Glomerular visceral epithelial cell (primary cell): ENCODE measurements around the gene ALK.

ENCODE experiments used
- DNase-seq: peaks from one replicate; pipeline ENCODE4 v3.0.0-alpha.2; 2016; ENCODE audit errors: extremely low spot score

Gene ALK

GRCh38 chr2:29363111-29363510 is 558.3 kb downstream of the ALK start:
- no peak for DNase-seq

- no peak for DNase-seq
These were observed 560.2 kb downstream of the ALK start for GRCh38 chr2:29361231-29361630.

- DNase-seq: no peak
These were observed 561.2 kb downstream of the ALK start for GRCh38 chr2:29360016-29360784.

- DNase-seq: no peak
These were observed 567.9 kb downstream of the ALK start for GRCh38 chr2:29353403-29353991.

- no peak for DNase-seq
These were observed 569.3 kb downstream of the ALK start for GRCh38 chr2:29351916-29352591.

- DNase-seq: no peak
These were observed 570.1 kb downstream of the ALK start for GRCh38 chr2:29351248-29351647.

- no peak for DNase-seq
These were observed 571.9 kb downstream of the ALK start for GRCh38 chr2:29349316-29350030.

GRCh38 chr2:29347774-29348461 is 573.5 kb downstream of the ALK start:
- DNase-seq: no peak

- DNase-seq: no peak
These were observed 576.1 kb downstream of the ALK start for GRCh38 chr2:29345236-29345635.

GRCh38 chr2:29343830-29344229 is 577.6 kb downstream of the ALK start:
- DNase-seq: no peak

GRCh38 chr2:29336341-29337241 is 584.8 kb downstream of the ALK start:
- no peak for DNase-seq

- no peak for DNase-seq
These were observed 586.0 kb downstream of the ALK start for GRCh38 chr2:29335396-29335795.

- DNase-seq: no peak
These were observed 586.7 kb downstream of the ALK start for GRCh38 chr2:29334706-29335105.

GRCh38 chr2:29332540-29332939 is 588.8 kb downstream of the ALK start:
- DNase-seq: no peak

GRCh38 chr2:29329899-29330298 is 591.5 kb downstream of the ALK start:
- no peak for DNase-seq

GRCh38 chr2:29326926-29327325 is 594.5 kb downstream of the ALK start:
- DNase-seq: no peak

GRCh38 chr2:29325544-29325943 is 595.8 kb downstream of the ALK start:
- no peak for DNase-seq

GRCh38 chr2:29323961-29324360 is 597.4 kb downstream of the ALK start:
- DNase-seq: no peak

GRCh38 chr2:29323301-29323700 is 598.1 kb downstream of the ALK start:
- DNase-seq: no peak

- no peak for DNase-seq
These were observed 599.4 kb downstream of the ALK start for GRCh38 chr2:29322011-29322410.
